Stomach smooth muscle (tissue), 2 donors: ENCODE data around the gene APOA1.
"Not testable (repeated sequence)": the region's sequence is repeated elsewhere in the genome, so short reads cannot be mapped to it uniquely, and the experiment has no call there.

Experiments
- H3K27ac ChIP-seq: one replicate; pipeline ENCODE4 v1.7.0; 2013; ENCODE audit warnings: mild to moderate bottlenecking, low read length, inconsistent platforms
- H3K27me3 ChIP-seq, 2 donors: one replicate each; pipeline ENCODE4 v1.7.0; 2013; ENCODE audit warnings: low read length in 2 of 2; ENCODE audit not compliant: insufficient read depth in 2 of 2, control insufficient read depth in 1 of 2
- H3K36me3 ChIP-seq, 2 donors: one replicate each; pipeline ENCODE4 v1.7.0; 2013; ENCODE audit warnings: low read length in 2 of 2; ENCODE audit not compliant: control insufficient read depth in 2 of 2, insufficient read depth in 2 of 2
- H3K4me1 ChIP-seq: one replicate; pipeline ENCODE4 v1.7.0; 2013; ENCODE audit warnings: low read length; ENCODE audit not compliant: control insufficient read depth, insufficient read depth
- H3K4me3 ChIP-seq, 2 donors: one replicate each; pipeline ENCODE4 v1.7.0; 2013; ENCODE audit warnings: low read length in 2 of 2
- H3K9ac ChIP-seq, 2 donors: one replicate each; pipeline ENCODE4 v1.7.0; 2013; ENCODE audit warnings: low read length in 2 of 2, mild to moderate bottlenecking in 1 of 2
- H3K9me3 ChIP-seq, 2 donors: one replicate each; pipeline ENCODE4 v1.7.0; 2013; ENCODE audit warnings: low read length in 2 of 2; ENCODE audit not compliant: control insufficient read depth in 2 of 2
- donor health status: healthy.
- donor health status: Pancreatic carcinoma.

APOA1 gene

DNA sequence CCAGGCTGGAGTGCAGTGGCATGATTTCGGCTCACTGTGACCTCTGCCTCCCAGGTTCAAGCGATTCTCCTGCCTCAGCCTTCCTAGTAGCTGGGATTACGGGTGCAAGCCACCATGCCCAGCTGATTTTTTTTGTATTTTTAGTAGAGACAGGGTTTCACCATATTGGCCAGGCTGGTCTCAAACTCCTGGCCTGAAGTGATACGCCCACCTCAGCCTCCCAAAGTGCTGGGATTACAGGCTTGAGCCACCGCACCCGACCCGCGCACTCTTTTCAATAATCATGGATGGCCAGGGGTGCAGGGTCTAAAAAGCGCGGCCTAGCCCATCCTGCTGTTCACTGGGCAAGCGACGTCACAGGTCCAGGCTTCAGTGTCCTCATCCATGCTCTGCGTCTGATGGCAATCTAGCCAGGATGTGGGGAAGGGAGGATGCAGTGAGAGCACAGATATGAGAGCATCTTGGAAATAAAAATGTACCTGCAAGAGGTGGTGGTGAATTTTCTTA lies 2.8 kb downstream of the APOA1 start:
- Histone ChIP-seq H3K27ac (peak overlapping the region; percentile 92), H3K4me1 (peaks cover 20% of the 10 kb centered on the region)
- H3K36me3 ChIP-seq, H3K9me3 ChIP-seq, H3K4me3 ChIP-seq, H3K27me3 ChIP-seq, H3K9ac ChIP-seq: not testable (repeated sequence)

DNA sequence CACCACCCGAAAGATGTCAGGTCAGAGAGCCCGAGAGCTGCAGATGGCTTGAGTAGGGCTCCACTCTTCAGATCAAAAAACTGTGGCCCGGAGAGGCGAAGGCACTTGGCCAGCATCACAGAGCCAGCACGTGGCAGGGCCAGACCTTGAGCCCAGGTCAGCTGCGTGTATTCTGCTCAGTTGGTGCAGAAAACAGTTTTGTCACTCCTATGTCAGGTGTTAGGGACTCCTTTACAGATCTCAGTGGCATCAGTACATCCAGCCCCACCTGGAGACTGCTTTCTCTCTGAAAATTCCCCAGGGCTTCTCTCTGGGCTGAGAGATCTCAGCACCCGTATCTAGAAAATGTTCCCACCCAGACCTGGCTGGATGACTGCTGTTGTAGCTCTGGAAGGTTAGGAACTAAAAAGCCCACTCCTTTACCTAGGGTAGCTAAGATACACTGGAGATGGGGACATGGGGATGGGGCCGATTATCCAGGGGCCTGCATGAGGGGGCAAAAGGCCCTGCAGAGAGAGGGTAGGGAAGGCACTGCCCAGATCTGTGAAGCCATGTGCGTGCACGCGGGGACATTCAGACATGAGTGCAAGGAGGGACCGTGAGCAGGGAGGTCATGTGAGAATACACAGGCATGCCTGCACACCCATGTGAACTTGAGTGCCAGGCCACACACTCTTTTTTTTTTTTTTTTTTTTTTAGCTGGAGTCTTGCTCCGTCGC lies 3.4 kb downstream of the APOA1 start:
- Histone ChIP-seq H3K4me1 (peaks cover 20% of the 10 kb centered on the region), H3K4me3 (no peak overlapping the region), H3K9me3 (no peaks in the 10 kb centered on the region), H3K27ac (no peak overlapping the region), H3K9ac (no peak overlapping the region), H3K27me3 (no peaks in the 10 kb centered on the region), H3K36me3 (no peaks in the 10 kb centered on the region)

DNA sequence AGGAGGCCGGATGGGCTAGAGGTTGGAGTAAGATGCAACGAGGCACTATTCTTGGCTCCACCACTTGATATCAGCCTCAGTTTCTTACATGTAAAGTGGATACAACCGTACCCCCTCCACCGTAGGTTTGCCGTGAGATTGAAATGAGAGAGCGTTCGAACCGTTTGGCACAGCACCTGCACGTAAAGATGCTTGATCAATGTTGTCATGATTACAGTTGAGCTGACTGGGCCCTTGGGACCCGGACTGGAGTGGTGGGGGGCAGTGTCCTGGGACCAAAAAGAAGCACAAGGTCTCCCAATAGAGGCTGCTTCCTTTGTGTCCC lies 4.0 kb downstream of the APOA1 start:
- Histone ChIP-seq H3K9me3 (no peaks in the 10 kb centered on the region), H3K27ac (no peak overlapping the region), H3K4me3 (no peak overlapping the region), H3K4me1 (peaks cover 20% of the 10 kb centered on the region), H3K36me3 (no peaks in the 10 kb centered on the region), H3K27me3 (no peaks in the 10 kb centered on the region), H3K9ac (no peak overlapping the region)

DNA sequence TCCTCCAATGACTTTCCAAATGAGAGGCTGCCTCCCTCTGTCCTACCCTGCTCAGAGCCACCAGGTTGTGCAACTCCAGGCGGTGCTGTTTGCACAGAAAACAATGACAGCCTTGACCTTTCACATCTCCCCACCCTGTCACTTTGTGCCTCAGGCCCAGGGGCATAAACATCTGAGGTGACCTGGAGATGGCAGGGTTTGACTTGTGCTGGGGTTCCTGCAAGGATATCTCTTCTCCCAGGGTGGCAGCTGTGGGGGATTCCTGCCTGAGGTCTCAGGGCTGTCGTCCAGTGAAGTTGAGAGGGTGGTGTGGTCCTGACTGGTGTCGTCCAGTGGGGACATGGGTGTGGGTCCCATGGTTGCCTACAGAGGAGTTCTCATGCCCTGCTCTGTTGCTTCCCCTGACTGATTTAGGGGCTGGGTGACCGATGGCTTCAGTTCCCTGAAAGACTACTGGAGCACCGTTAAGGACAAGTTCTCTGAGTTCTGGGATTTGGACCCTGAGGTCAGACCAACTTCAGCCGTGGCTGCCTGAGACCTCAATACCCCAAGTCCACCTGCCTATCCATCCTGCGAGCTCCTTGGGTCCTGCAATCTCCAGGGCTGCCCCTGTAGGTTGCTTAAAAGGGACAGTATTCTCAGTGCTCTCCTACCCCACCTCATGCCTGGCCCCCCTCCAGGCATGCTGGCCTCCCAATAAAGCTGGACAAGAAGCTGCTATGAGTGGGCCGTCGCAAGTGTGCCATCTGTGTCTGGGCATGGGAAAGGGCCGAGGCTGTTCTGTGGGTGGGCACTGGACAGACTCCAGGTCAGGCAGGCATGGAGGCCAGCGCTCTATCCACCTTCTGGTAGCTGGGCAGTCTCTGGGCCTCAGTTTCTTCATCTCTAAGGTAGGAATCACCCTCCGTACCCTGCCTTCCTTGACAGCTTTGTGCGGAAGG lies 4.8 kb downstream of the APOA1 start:
- H3K9me3 ChIP-seq: no peaks in the 10 kb centered on the region
- no peaks in the 10 kb centered on the region for H3K27me3 ChIP-seq
- H3K9ac ChIP-seq: no peak overlapping the region
- peaks cover 20% of the 10 kb centered on the region for H3K4me1 ChIP-seq
- H3K36me3 ChIP-seq: no peaks in the 10 kb centered on the region
- H3K4me3 ChIP-seq: no peak overlapping the region
- H3K27ac ChIP-seq: no peak overlapping the region

DNA sequence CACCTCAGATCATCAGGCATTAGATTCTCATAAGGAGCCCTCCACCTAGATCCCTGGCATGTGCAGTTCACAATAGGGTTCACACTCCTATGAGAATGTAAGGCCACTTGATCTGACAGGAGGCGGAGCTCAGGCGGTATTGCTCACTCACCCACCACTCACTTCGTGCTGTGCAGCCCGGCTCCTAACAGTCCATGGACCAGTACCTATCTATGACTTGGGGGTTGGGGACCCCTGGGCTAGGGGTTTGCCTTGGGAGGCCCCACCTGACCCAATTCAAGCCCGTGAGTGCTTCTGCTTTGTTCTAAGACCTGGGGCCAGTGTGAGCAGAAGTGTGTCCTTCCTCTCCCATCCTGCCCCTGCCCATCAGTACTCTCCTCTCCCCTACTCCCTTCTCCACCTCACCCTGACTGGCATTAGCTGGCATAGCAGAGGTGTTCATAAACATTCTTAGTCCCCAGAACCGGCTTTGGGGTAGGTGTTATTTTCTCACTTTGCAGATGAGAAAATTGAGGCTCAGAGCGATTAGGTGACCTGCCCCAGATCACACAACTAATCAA lies 5.6 kb downstream of the APOA1 start:
- no peaks in the 10 kb centered on the region for H3K27me3 ChIP-seq
- H3K27ac ChIP-seq: no peak overlapping the region
- no peak overlapping the region for H3K9ac ChIP-seq
- no peaks in the 10 kb centered on the region for H3K36me3 ChIP-seq
- no peak overlapping the region for H3K4me3 ChIP-seq
- H3K4me1 ChIP-seq: peaks cover 20% of the 10 kb centered on the region
- H3K9me3 ChIP-seq: no peaks in the 10 kb centered on the region

GRCh38 chr11:116830184-116830912 lies 7.1 kb downstream of the APOA1 start:
- H3K9me3 ChIP-seq: no peaks in the 10 kb centered on the region
- H3K27ac ChIP-seq: no peak overlapping the region
- H3K9ac ChIP-seq: no peak overlapping the region
- no peaks in the 10 kb centered on the region for H3K27me3 ChIP-seq
- H3K4me3 ChIP-seq: no peak overlapping the region
- no peaks in the 10 kb centered on the region for H3K36me3 ChIP-seq
- H3K4me1 ChIP-seq: peaks cover 8% of the 10 kb centered on the region

GRCh38 chr11:116829525-116830183 lies 7.8 kb downstream of the APOA1 start, which contains the start of gene APOC3:
APOC3 (plus strand) TSS chr11:116829907; CDS start chr11:116830583, 676 bp downstream.
- Histone ChIP-seq H3K4me3 (no peak within 1 kb of the TSS), H3K9me3 (no peaks in the 10 kb centered on the region), H3K27ac (no peak within 1 kb of the TSS), H3K27me3 (no peaks in the 10 kb centered on the region), H3K9ac (no peak within 1 kb of the TSS), H3K36me3 (no peaks in the 10 kb centered on the region), H3K4me1 (peaks cover 1% of the 10 kb centered on the region)

DNA sequence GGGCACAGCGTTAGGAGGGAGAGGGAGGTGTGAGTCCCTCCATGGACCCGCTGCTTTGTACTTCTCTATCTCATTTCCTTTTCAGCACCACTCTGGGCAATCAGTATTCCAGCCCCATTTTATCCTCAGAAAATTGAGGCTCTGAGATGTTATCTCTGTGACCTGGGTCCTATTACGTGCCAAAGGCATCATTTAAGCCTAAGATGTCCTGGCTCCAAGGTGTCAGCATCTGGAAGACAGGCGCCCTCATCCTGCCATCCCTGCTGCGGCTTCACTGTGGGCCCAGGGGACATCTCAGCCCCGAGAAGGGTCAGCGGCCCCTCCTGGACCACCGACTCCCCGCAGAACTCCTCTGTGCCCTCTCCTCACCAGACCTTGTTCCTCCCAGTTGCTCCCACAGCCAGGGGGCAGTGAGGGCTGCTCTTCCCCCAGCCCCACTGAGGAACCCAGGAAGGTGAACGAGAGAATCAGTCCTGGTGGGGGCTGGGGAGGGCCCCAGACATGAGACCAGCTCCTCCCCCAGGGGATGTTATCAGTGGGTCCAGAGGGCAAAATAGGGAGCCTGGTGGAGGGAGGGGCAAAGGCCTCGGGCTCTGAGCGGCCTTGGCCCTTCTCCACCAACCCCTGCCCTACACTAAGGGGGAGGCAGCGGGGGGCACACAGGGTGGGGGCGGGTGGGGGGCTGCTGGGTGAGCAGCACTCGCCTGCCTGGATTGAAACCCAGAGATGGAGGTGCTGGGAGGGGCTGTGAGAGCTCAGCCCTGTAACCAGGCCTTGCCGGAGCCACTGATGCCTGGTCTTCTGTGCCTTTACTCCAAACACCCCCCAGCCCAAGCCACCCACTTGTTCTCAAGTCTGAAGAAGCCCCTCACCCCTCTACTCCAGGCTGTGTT lies 8.5 kb downstream of the APOA1 start:
- H3K9me3 ChIP-seq: no peaks in the 10 kb centered on the region
- H3K27ac ChIP-seq: no peak overlapping the region
- no peak overlapping the region for H3K9ac ChIP-seq
- H3K36me3 ChIP-seq: no peaks in the 10 kb centered on the region
- H3K4me1 ChIP-seq: no peaks in the 10 kb centered on the region
- H3K27me3 ChIP-seq: no peaks in the 10 kb centered on the region
- H3K4me3 ChIP-seq: no peak overlapping the region

DNA sequence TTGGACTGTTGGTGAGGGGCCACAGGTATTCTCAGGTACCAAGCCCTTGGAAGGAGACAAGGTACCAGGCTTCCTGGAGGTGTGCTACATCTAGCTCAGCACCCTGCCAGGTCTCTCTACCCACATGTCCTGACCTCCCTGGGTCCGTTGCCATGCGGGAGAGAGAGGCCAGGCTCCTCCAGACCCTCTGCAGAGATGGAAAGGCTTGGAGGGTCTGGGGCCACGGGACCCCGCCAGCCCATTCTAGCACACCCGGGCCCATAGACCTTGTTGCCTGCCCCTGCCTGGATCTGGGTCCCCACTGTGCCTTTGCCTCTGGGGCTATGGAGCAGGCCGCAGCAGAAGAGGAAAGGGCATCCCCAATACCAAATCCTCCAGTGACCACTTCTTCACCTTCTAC lies 10.0 kb downstream of the APOA1 start:
- Histone ChIP-seq H3K4me3 (no peak overlapping the region), H3K36me3 (no peaks in the 10 kb centered on the region), H3K9ac (no peak overlapping the region), H3K27me3 (no peaks in the 10 kb centered on the region), H3K4me1 (no peaks in the 10 kb centered on the region), H3K27ac (no peak overlapping the region), H3K9me3 (no peaks in the 10 kb centered on the region)
